Transverse colon (tissue), 4 donors: Measurements from ENCODE around the gene C20orf96.
A peak's percentile ranks its signal among the peaks of the same experiment; 100 is the strongest.

Source experiments
- EP300 ChIP-seq: sonication (generic); formaldehyde crosslinking; IDR thresholded peaks from one replicate; pipeline ENCODE4 v1.6.1; 2017; ENCODE audit warnings: antibody characterized with exemption, low read depth
- POLR2A ChIP-seq: fragments of 450-650 bp; IDR thresholded peaks from one replicate; pipeline ENCODE4 v1.6.1; 2016; ENCODE audit warnings: antibody characterized with exemption, mild to moderate bottlenecking, moderate library complexity
- POLR2AphosphoS5 ChIP-seq, 3 donors: sonication (generic); formaldehyde crosslinking; IDR thresholded peaks; one replicate each; pipeline ENCODE4 v1.6.1; 2016; ENCODE audit warnings: antibody characterized with exemption in 3 of 3
- TF ChIP-seq, protein P1 (sequence below), 5 experiments: fragments of 200-600 bp in 3 of 5; fragments of 450-650 bp in 2 of 5; sonication (generic) in 3 of 5; IDR thresholded peaks; 1 replicate in 2 of 5; 2 replicates in 3 of 5; pipeline ENCODE4 v1.5.1; 2016 to 2017; ENCODE audit warnings: antibody characterized with exemption in 5 of 5, inconsistent platforms in 3 of 5, mild to moderate bottlenecking in 2 of 5, moderate library complexity in 1 of 5

DNA sequence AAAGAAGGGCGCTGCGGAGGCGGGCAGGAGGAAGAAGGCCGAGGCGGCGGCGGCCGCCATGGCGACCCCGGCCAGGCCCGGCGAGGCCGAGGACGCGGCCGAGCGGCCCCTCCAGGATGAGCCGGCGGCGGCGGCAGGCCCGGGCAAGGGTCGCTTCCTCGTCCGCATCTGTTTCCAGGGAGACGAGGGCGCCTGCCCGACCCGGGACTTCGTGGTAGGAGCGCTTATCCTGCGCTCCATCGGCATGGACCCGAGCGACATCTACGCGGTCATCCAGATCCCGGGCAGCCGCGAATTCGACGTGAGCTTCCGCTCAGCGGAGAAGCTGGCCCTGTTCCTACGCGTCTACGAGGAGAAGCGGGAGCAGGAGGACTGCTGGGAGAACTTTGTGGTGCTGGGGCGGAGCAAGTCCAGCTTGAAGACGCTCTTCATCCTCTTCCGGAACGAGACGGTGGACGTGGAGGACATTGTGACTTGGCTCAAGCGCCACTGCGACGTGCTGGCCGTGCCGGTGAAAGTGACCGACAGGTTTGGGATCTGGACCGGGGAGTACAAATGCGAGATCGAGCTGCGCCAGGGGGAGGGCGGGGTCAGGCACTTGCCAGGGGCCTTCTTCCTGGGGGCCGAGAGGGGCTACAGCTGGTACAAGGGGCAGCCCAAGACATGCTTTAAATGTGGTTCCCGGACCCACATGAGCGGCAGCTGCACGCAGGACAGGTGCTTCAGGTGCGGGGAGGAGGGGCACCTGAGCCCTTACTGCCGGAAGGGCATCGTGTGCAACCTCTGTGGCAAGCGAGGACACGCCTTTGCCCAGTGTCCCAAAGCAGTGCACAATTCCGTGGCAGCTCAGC, 7.6 kb upstream of the C20orf96 start:
- TF ChIP-seq, protein P1, sequence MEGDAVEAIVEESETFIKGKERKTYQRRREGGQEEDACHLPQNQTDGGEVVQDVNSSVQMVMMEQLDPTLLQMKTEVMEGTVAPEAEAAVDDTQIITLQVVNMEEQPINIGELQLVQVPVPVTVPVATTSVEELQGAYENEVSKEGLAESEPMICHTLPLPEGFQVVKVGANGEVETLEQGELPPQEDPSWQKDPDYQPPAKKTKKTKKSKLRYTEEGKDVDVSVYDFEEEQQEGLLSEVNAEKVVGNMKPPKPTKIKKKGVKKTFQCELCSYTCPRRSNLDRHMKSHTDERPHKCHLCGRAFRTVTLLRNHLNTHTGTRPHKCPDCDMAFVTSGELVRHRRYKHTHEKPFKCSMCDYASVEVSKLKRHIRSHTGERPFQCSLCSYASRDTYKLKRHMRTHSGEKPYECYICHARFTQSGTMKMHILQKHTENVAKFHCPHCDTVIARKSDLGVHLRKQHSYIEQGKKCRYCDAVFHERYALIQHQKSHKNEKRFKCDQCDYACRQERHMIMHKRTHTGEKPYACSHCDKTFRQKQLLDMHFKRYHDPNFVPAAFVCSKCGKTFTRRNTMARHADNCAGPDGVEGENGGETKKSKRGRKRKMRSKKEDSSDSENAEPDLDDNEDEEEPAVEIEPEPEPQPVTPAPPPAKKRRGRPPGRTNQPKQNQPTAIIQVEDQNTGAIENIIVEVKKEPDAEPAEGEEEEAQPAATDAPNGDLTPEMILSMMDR (IDR thresholded peaks at IDR 0.05), result no peak
- TF ChIP-seq POLR2A (peak; percentile 75), POLR2AphosphoS5 (IDR thresholded peaks at IDR 0.05) (peak; percentile 59 to 86 (median 64)), EP300 (no peak)
